ENCODE results near the gene MAOA.

GRCh38 chrX:43706786-43707370, 50.8 kb downstream of the MAOA start:
- TF ChIP-seq, protein P1, sequence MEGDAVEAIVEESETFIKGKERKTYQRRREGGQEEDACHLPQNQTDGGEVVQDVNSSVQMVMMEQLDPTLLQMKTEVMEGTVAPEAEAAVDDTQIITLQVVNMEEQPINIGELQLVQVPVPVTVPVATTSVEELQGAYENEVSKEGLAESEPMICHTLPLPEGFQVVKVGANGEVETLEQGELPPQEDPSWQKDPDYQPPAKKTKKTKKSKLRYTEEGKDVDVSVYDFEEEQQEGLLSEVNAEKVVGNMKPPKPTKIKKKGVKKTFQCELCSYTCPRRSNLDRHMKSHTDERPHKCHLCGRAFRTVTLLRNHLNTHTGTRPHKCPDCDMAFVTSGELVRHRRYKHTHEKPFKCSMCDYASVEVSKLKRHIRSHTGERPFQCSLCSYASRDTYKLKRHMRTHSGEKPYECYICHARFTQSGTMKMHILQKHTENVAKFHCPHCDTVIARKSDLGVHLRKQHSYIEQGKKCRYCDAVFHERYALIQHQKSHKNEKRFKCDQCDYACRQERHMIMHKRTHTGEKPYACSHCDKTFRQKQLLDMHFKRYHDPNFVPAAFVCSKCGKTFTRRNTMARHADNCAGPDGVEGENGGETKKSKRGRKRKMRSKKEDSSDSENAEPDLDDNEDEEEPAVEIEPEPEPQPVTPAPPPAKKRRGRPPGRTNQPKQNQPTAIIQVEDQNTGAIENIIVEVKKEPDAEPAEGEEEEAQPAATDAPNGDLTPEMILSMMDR (IDR thresholded peaks at IDR 0.05): no peak
- TF ChIP-seq POLR2A (IDR thresholded peaks at IDR 0.05): no peak
